Endodermal cell (in vitro differentiated cells): ENCODE data around the gene ERCC1. TPM values are rescaled to one million over a fixed set of nuclear protein-coding genes. Genes with fewer than 3 reads are reported as not detected.
A peak's percentile ranks its signal among the peaks of the same experiment; 100 is the strongest.

Source experiments
- DNase-seq: peaks from one replicate; pipeline ENCODE4 v3.0.0-alpha.2; 2017
- H3K27ac ChIP-seq: 2 replicates; pipeline ENCODE4 v1.5.1; 2013; ENCODE audit warnings: mild to moderate bottlenecking, low read depth, low read length, moderate library complexity
- H3K27me3 ChIP-seq: 2 replicates; pipeline ENCODE4 v1.6.1; 2013; ENCODE audit warnings: mild to moderate bottlenecking, low read length, moderate library complexity; ENCODE audit not compliant: insufficient read depth, control insufficient read depth, poor library complexity, severe bottlenecking
- H3K36me3 ChIP-seq: 2 replicates; pipeline ENCODE4 v1.7.0; 2013; ENCODE audit warnings: mild to moderate bottlenecking, low read length, moderate library complexity; ENCODE audit not compliant: control insufficient read depth, insufficient read depth
- H3K4me1 ChIP-seq: one replicate; pipeline ENCODE4 v1.7.0; 2013; ENCODE audit warnings: low read length; ENCODE audit not compliant: control insufficient read depth, insufficient read depth
- H3K4me3 ChIP-seq: 2 replicates; pipeline ENCODE4 v1.5.1; 2013; ENCODE audit warnings: mild to moderate bottlenecking, low read length, moderate library complexity
- H3K9ac ChIP-seq: 2 replicates; pipeline ENCODE4 v1.6.1; 2013; ENCODE audit warnings: mild to moderate bottlenecking, low read length, moderate library complexity; ENCODE audit not compliant: poor library complexity, severe bottlenecking; ENCODE audit errors: extremely low read depth
- H3K9me3 ChIP-seq: 2 replicates; pipeline ENCODE4 v1.6.1; 2013; ENCODE audit warnings: mild to moderate bottlenecking, low read length, moderate library complexity; ENCODE audit not compliant: control insufficient read depth
- H3K27ac Mint-ChIP-seq: 2 replicates; pipeline ENCODE4 v1.8.0; 2020; ENCODE audit warnings: mixed read lengths
- H3K27me3 Mint-ChIP-seq: 2 replicates; pipeline ENCODE4 v1.8.0; 2021; ENCODE audit warnings: mild to moderate bottlenecking, mixed read lengths; ENCODE audit not compliant: insufficient read depth
- H3K36me3 Mint-ChIP-seq: 2 replicates; pipeline ENCODE4 v1.8.0; 2020; ENCODE audit warnings: low read depth, mixed read lengths
- H3K4me1 Mint-ChIP-seq: 2 replicates; pipeline ENCODE4 v1.8.0; 2020; ENCODE audit warnings: mixed read lengths
- H3K4me3 Mint-ChIP-seq: 2 replicates; pipeline ENCODE4 v1.8.0; 2020; ENCODE audit warnings: mild to moderate bottlenecking, moderate library complexity, mixed read lengths
- H3K9me3 Mint-ChIP-seq: 2 replicates; pipeline ENCODE4 v1.8.0; 2020; ENCODE audit warnings: mild to moderate bottlenecking, mixed read lengths
- CTCF ChIP-seq: fragments of 200-600 bp; sonication (generic); conservative IDR thresholded peaks from 2 replicates; pipeline ENCODE4 v1.5.0; 2021; ENCODE audit warnings: antibody characterized with exemption, mild to moderate bottlenecking
- WGBS, 2 experiments: methylation state at CpG; one replicate each; pipeline versions ENCODE4 v1.1.5 to v1.1.7; 2013; ENCODE audit warnings: missing lambda C conversion rate in 2 of 2, mixed read lengths in 1 of 2; ENCODE audit not compliant: insufficient coverage in 1 of 2, insufficient read length in 1 of 2; 5-methylcytosine and 5-hydroxymethylcytosine counted together
- total RNA-seq, 2 donors: library from RNA; stranded (reverse); fragmentation: NEBNext Ultra II Directional in 1 of 2; extraction: Animal tissue kit (Norgen Biotek cat#: 25700) in 1 of 2; gene quantifications; 2 replicates in 1 of 2; 3 replicates in 1 of 2; pipeline ENCODE4 v1.2.1, GENCODE V29; 2021

Gene ERCC1
- total RNA-seq, 2 donors from 2014 or later = 53.5 to 63.6 TPM

- Mint-ChIP-seq H3K4me1 (peaks cover 2% of the 10 kb centered on the region), H3K36me3 (peaks cover 8% of the 10 kb centered on the region), H3K4me3 (no peak overlapping the region), H3K9me3 (no peaks in the 10 kb centered on the region), H3K27ac (no peak overlapping the region), H3K27me3 (peaks cover 25% of the 10 kb centered on the region)
- no peak overlapping the region for H3K4me3 ChIP-seq
- peaks cover 14% of the 10 kb centered on the region for H3K36me3 ChIP-seq
- no peaks in the 10 kb centered on the region for H3K9me3 ChIP-seq
- H3K4me1 ChIP-seq = no peaks in the 10 kb centered on the region
- no peak overlapping the region for H3K9ac ChIP-seq
- H3K27me3 ChIP-seq = no peaks in the 10 kb centered on the region
- no peak for DNase-seq
- 95 to 96% methylated on average over 10 to 21 of the region's 21 CpGs for WGBS, 2 experiments
- TF ChIP-seq CTCF = no peak
- no peak overlapping the region for H3K27ac ChIP-seq
Observed at GRCh38 chr19:45391871-45392665, 31.6 kb downstream of the ERCC1 start.

GRCh38 chr19:45391346-45391745 lies 32.4 kb downstream of the ERCC1 start:
- 90 to 100% methylated on average over 1 to 3 of the region's 3 CpGs for WGBS, 2 experiments
- Histone ChIP-seq H3K27me3 (no peaks in the 10 kb centered on the region), H3K27ac (no peak overlapping the region), H3K36me3 (peaks cover 14% of the 10 kb centered on the region), H3K4me3 (no peak overlapping the region), H3K4me1 (no peaks in the 10 kb centered on the region), H3K9me3 (no peaks in the 10 kb centered on the region), H3K9ac (no peak overlapping the region)
- Mint-ChIP-seq H3K36me3 (peaks cover 8% of the 10 kb centered on the region), H3K27ac (no peak overlapping the region), H3K27me3 (peaks cover 27% of the 10 kb centered on the region), H3K4me1 (peaks cover 2% of the 10 kb centered on the region), H3K9me3 (no peaks in the 10 kb centered on the region), H3K4me3 (no peak overlapping the region)
- TF ChIP-seq CTCF = no peak
- peak; percentile 73 for DNase-seq

GRCh38 chr19:45385392-45386221 lies 38.1 kb downstream of the ERCC1 start:
- Histone ChIP-seq H3K27ac (no peak overlapping the region), H3K4me3 (no peak overlapping the region), H3K9me3 (no peaks in the 10 kb centered on the region), H3K27me3 (no peaks in the 10 kb centered on the region), H3K36me3 (peaks cover 5% of the 10 kb centered on the region), H3K4me1 (no peaks in the 10 kb centered on the region), H3K9ac (no peak overlapping the region)
- H3K4me1 Mint-ChIP-seq = no peaks in the 10 kb centered on the region
- TF ChIP-seq CTCF = peak; percentile 19
- DNase-seq = peak; percentile 75
- peaks cover 5% of the 10 kb centered on the region for H3K36me3 Mint-ChIP-seq
- H3K27ac Mint-ChIP-seq = no peak overlapping the region
- H3K9me3 Mint-ChIP-seq = no peaks in the 10 kb centered on the region
- no peak overlapping the region for H3K4me3 Mint-ChIP-seq
- peaks cover 30% of the 10 kb centered on the region for H3K27me3 Mint-ChIP-seq
- WGBS, 2 experiments = 96 to 97% methylated on average over 41 to 75 of the region's 75 CpGs
